Mesodermal cell (in vitro differentiated cells): Measurements from ENCODE around the gene PPP3CA.

Experiments
- H3K27ac ChIP-seq: 2 replicates; pipeline ENCODE4 v1.7.0; 2013; ENCODE audit warnings: mild to moderate bottlenecking, low read depth, low read length, moderate library complexity; ENCODE audit not compliant: severe bottlenecking
- H3K36me3 ChIP-seq: 2 replicates; pipeline ENCODE4 v1.7.1; 2013; ENCODE audit warnings: mild to moderate bottlenecking, low read length, moderate library complexity; ENCODE audit not compliant: control insufficient read depth, insufficient read depth
- H3K4me1 ChIP-seq: one replicate; pipeline ENCODE4 v1.7.1; 2013; ENCODE audit warnings: mild to moderate bottlenecking, low read length; ENCODE audit not compliant: insufficient read depth, control insufficient read depth, poor library complexity, severe bottlenecking
- H3K4me3 ChIP-seq: 2 replicates; pipeline ENCODE4 v1.7.0; 2013; ENCODE audit warnings: low read length, control low read depth, mild to moderate bottlenecking; ENCODE audit not compliant: insufficient read depth, poor library complexity, severe bottlenecking; ENCODE audit errors: extremely low read depth
- H3K9me3 ChIP-seq: 2 replicates; pipeline ENCODE4 v1.7.1; 2013; ENCODE audit warnings: mild to moderate bottlenecking, low read length, moderate library complexity; ENCODE audit not compliant: control insufficient read depth
- WGBS, 2 experiments: methylation state at CpG; one replicate each; pipeline ENCODE4 v1.1.5; 2013; ENCODE audit warnings: missing lambda C conversion rate in 2 of 2; ENCODE audit not compliant: insufficient coverage in 2 of 2; 5-methylcytosine and 5-hydroxymethylcytosine counted together

Gene PPP3CA

GRCh38 chr4:101158134-101158482, 189.2 kb downstream of the PPP3CA start:
- no peak overlapping the region for H3K27ac ChIP-seq
- no peak overlapping the region for H3K4me3 ChIP-seq
- H3K9me3 ChIP-seq = no peaks in the 10 kb centered on the region
- no CpG with 5 or more reads among the region's 3 CpGs for WGBS, 2 experiments
- H3K4me1 ChIP-seq = peaks cover 31% of the 10 kb centered on the region
- no peaks in the 10 kb centered on the region for H3K36me3 ChIP-seq

- WGBS, 2 experiments = 94 to 96% methylated on average over 2 to 3 of the region's 5 CpGs
- Histone ChIP-seq H3K27ac (no peak overlapping the region), H3K4me3 (no peak overlapping the region), H3K4me1 (peaks cover 31% of the 10 kb centered on the region), H3K9me3 (no peaks in the 10 kb centered on the region), H3K36me3 (no peaks in the 10 kb centered on the region)
Observed at GRCh38 chr4:101157415-101158133, 189.8 kb downstream of the PPP3CA start.

- H3K4me1 ChIP-seq = peaks cover 31% of the 10 kb centered on the region
- WGBS, 2 experiments = 100% methylated on average over 1 to 2 of the region's 6 CpGs
- H3K36me3 ChIP-seq = no peaks in the 10 kb centered on the region
- H3K9me3 ChIP-seq = no peaks in the 10 kb centered on the region
- H3K4me3 ChIP-seq = no peak overlapping the region
- no peak overlapping the region for H3K27ac ChIP-seq
Observed at GRCh38 chr4:101156619-101157310, 190.6 kb downstream of the PPP3CA start.

- Histone ChIP-seq H3K4me1 (peaks cover 31% of the 10 kb centered on the region), H3K27ac (peak overlapping the region; percentile 33), H3K9me3 (no peaks in the 10 kb centered on the region), H3K36me3 (no peaks in the 10 kb centered on the region), H3K4me3 (no peak overlapping the region)
- no CpG with 5 or more reads among the region's 1 CpG for WGBS, 2 experiments
Observed at GRCh38 chr4:101155945-101156344, 191.4 kb downstream of the PPP3CA start.

- peaks cover 31% of the 10 kb centered on the region for H3K4me1 ChIP-seq
- no peaks in the 10 kb centered on the region for H3K36me3 ChIP-seq
- H3K9me3 ChIP-seq = no peaks in the 10 kb centered on the region
- H3K27ac ChIP-seq = peak overlapping the region; percentile 24
- no peak overlapping the region for H3K4me3 ChIP-seq
Observed at GRCh38 chr4:101155368-101155767, 192.0 kb downstream of the PPP3CA start.

- Histone ChIP-seq H3K27ac (no peak overlapping the region), H3K4me1 (peaks cover 25% of the 10 kb centered on the region), H3K9me3 (no peaks in the 10 kb centered on the region), H3K4me3 (no peak overlapping the region), H3K36me3 (no peaks in the 10 kb centered on the region)
Observed at GRCh38 chr4:101153653-101154052, 193.7 kb downstream of the PPP3CA start.

GRCh38 chr4:101152521-101152920, 194.8 kb downstream of the PPP3CA start:
- WGBS, 2 experiments = 96 to 100% methylated on average over 3 of the region's 3 CpGs
- Histone ChIP-seq H3K4me1 (peaks cover 23% of the 10 kb centered on the region), H3K36me3 (no peaks in the 10 kb centered on the region), H3K9me3 (no peaks in the 10 kb centered on the region), H3K4me3 (no peak overlapping the region), H3K27ac (no peak overlapping the region)

GRCh38 chr4:101148551-101148950, 198.8 kb downstream of the PPP3CA start:
- no peaks in the 10 kb centered on the region for H3K36me3 ChIP-seq
- peaks cover under 1% of the 10 kb centered on the region for H3K4me1 ChIP-seq
- H3K9me3 ChIP-seq = no peaks in the 10 kb centered on the region
- WGBS, 2 experiments = 75% methylated on average over 1 of the region's 3 CpGs; no CpG with 5 or more reads in 1 of the 2 experiments
- no peak overlapping the region for H3K4me3 ChIP-seq
- H3K27ac ChIP-seq = no peak overlapping the region

GRCh38 chr4:101147283-101147682, 200.0 kb downstream of the PPP3CA start:
- H3K27ac ChIP-seq = no peak overlapping the region
- H3K4me1 ChIP-seq = no peaks in the 10 kb centered on the region
- no peaks in the 10 kb centered on the region for H3K36me3 ChIP-seq
- no peak overlapping the region for H3K4me3 ChIP-seq
- H3K9me3 ChIP-seq = no peaks in the 10 kb centered on the region

GRCh38 chr4:101145021-101145420, 202.3 kb downstream of the PPP3CA start:
- Histone ChIP-seq H3K9me3 (no peaks in the 10 kb centered on the region), H3K4me1 (no peaks in the 10 kb centered on the region), H3K4me3 (no peak overlapping the region), H3K36me3 (no peaks in the 10 kb centered on the region), H3K27ac (no peak overlapping the region)

- no peak overlapping the region for H3K4me3 ChIP-seq
- no peaks in the 10 kb centered on the region for H3K36me3 ChIP-seq
- no peaks in the 10 kb centered on the region for H3K4me1 ChIP-seq
- no CpG with 5 or more reads among the region's 4 CpGs for WGBS, 2 experiments
- no peaks in the 10 kb centered on the region for H3K9me3 ChIP-seq
- no peak overlapping the region for H3K27ac ChIP-seq
Observed at GRCh38 chr4:101142259-101142658, 205.1 kb downstream of the PPP3CA start.
